ENCODE data around the gene GALNT15. TPM values are rescaled to one million over a fixed set of nuclear protein-coding genes. Genes with fewer than 3 reads are reported as not detected.
A peak's percentile ranks its signal among the peaks of the same experiment; 100 is the strongest.

The GALNT15 gene
- total RNA-seq, 1 donor from 2014 or later = 0.17 TPM

DNA sequence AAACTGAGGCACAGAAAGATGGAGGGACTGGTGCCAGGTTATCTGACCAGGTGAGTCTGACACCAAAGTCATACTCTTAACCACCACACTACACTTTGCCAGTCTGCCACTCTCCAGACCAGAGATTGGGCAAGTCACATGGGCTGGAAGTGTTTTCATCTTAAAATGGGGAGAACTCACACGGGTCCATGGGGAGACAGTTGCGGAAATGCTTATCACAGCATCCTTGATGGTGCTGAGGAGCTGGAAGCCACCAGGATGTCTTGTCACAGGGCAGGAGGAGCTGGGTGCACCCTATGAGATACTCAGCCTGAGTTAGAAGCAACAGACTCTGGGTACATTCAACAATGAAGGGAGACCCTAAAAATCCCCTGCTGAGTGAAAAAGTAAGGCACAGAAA lies 4.8 kb downstream of the GALNT15 start:
- no peak for DNase-seq (ENCODE audit: low read depth)
- TF ChIP-seq CTCF (IDR thresholded peaks at IDR 0.05; ENCODE audit: insufficient read depth, low read length, poor library complexity, severe bottlenecking) = no peak
- no peak overlapping the region for H3K4me3 ChIP-seq (ENCODE audit: low read depth, low read length)
- no peaks in the 10 kb centered on the region for H3K27me3 ChIP-seq (ENCODE audit: control insufficient read depth, insufficient read depth, low read length)
- H3K36me3 ChIP-seq (ENCODE audit: control insufficient read depth, insufficient read depth, low read length) = no peaks in the 10 kb centered on the region

GRCh38 chr3:16179771-16180736 lies 5.6 kb downstream of the GALNT15 start:
- no peak for DNase-seq (ENCODE audit: low read depth)
- TF ChIP-seq CTCF (IDR thresholded peaks at IDR 0.05; ENCODE audit: insufficient read depth, low read length, poor library complexity, severe bottlenecking) = no peak
- no peaks in the 10 kb centered on the region for H3K27me3 ChIP-seq (ENCODE audit: control insufficient read depth, insufficient read depth, low read length)
- no peak overlapping the region for H3K4me3 ChIP-seq (ENCODE audit: low read depth, low read length)
- no peaks in the 10 kb centered on the region for H3K36me3 ChIP-seq (ENCODE audit: control insufficient read depth, insufficient read depth, low read length)

DNA sequence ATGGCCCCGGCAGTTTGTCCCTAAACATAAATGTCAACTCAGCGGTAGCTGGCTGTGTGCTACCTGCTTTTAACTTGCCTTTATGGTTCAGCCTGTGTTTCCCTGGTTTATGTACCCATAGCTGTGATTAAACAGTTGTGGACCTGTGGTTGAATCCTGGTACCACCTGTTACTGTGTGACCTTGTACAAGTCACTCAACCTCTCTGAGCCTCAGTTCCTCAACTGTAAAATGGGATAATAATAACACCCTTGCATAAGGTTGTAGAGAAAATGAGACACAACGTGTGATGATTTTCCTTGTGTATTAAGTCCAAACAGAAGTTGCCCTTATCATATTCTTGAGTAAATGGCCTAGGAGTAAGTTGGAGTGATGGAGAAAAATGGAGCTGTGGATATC lies 6.3 kb downstream of the GALNT15 start:
- TF ChIP-seq CTCF (IDR thresholded peaks at IDR 0.05; ENCODE audit: insufficient read depth, low read length, poor library complexity, severe bottlenecking) = no peak
- no peaks in the 10 kb centered on the region for H3K36me3 ChIP-seq (ENCODE audit: control insufficient read depth, insufficient read depth, low read length)

GRCh38 chr3:16181361-16181760 lies 6.9 kb downstream of the GALNT15 start:
- Histone ChIP-seq H3K4me3 (ENCODE audit: low read depth, low read length) (no peak overlapping the region), H3K27me3 (ENCODE audit: control insufficient read depth, insufficient read depth, low read length) (no peaks in the 10 kb centered on the region), H3K36me3 (ENCODE audit: control insufficient read depth, insufficient read depth, low read length) (no peaks in the 10 kb centered on the region)
- DNase-seq (ENCODE audit: low read depth) = no peak
- no peak for TF ChIP-seq CTCF (IDR thresholded peaks at IDR 0.05; ENCODE audit: insufficient read depth, low read length, poor library complexity, severe bottlenecking)

More for the DNA sequence above, 6.3 kb downstream of the GALNT15 start:
- H3K4me3 ChIP-seq (ENCODE audit: low read depth, low read length) = no peak overlapping the region
- no peak for DNase-seq (ENCODE audit: low read depth)
- H3K27me3 ChIP-seq (ENCODE audit: control insufficient read depth, insufficient read depth, low read length) = no peaks in the 10 kb centered on the region

DNA sequence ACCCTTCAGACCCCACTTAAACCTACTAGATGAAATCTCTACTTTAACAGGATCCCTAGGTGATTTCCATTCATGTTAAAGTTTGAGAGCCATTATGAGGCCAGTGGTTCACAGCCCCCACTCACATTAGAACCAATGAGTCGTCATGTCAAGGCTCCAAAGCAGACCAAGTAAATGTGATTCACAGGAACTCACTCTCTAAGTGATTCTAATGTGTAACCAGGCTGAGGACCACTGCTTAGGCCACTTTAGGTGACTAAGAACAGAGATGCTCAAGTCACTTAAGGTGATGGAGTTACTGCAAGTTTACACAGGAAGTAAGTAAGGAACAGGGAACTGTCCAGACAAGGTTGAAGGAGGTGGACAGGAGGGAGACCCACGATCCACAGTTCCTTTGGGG lies 7.7 kb downstream of the GALNT15 start:
- no peak overlapping the region for H3K4me3 ChIP-seq (ENCODE audit: low read depth, low read length)
- no peak for TF ChIP-seq CTCF (IDR thresholded peaks at IDR 0.05; ENCODE audit: insufficient read depth, low read length, poor library complexity, severe bottlenecking)
- no peaks in the 10 kb centered on the region for H3K27me3 ChIP-seq (ENCODE audit: control insufficient read depth, insufficient read depth, low read length)
- no peaks in the 10 kb centered on the region for H3K36me3 ChIP-seq (ENCODE audit: control insufficient read depth, insufficient read depth, low read length)
- peak; percentile 31 for DNase-seq (ENCODE audit: low read depth)
